NK-92 (cell line): Measurements from ENCODE around the gene S100A1.

Experiments used
- DNase-seq: peaks from one replicate; lab custom pipeline; 2025; ENCODE audit not compliant: unreplicated experiment; lab: John Stamatoyannopoulos, UW

S100A1 gene

DNA sequence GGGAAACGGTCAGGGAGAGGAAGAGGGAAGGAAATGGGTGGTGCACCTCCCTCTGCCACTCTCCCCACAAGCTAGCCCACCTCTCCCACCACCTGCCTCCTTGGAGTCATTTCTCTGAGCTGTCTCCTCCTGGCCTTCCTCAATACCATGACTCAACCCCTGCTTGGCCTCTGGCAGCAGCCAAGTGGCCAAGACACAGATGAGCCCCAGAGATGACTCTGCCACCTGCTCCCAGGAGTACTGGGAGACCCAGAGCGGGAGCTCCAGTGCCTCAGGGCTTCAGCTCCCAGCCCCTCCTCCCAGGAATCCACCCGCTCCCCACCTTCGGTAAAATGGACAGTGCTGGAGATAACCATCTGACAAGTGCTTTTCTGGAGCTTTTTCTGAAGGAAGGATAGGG, 17.9 kb upstream of the S100A1 start:
- DNase-seq: no peak

DNA sequence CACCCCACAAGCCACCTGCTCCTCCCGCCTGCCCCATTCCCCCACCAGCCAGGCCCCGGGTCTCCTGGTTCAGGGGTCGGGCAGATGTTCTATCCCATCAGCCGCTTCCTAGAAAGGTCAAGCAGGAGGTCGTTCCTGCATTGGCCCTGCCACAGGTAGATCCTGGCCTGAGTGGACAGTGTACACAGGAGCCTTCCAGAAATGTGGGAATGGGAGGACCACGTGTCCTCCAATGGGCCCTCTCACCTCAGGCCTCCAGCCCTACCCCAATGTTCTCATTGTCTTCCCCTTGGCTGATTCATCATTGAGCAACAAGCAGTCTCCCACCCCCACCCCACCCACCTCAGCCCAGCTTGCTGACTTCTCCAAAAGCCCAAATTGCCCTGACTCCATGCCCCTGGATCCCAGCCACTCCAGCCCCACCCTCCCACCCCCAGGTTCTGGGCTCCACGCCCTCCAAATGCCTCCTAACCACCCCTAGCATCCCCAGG, 17.4 kb upstream of the S100A1 start:
- no peak for DNase-seq

GRCh38 chr1:153611356-153611755, 16.9 kb upstream of the S100A1 start:
- DNase-seq: no peak

GRCh38 chr1:153612111-153612754, 16.0 kb upstream of the S100A1 start:
- DNase-seq: no peak

- no peak for DNase-seq
Observed at GRCh38 chr1:153612755-153613331, 15.4 kb upstream of the S100A1 start, which contains the start of gene S100A16. Gene S100A16, minus strand, starts transcription at chr1:153613137. Its CDS starts 4,986 bp downstream, at chr1:153608151.

- DNase-seq: no peak
Observed at GRCh38 chr1:153613406-153613805, 14.8 kb upstream of the S100A1 start.

GRCh38 chr1:153614189-153614900, 13.9 kb upstream of the S100A1 start:
- DNase-seq: no peak

DNA sequence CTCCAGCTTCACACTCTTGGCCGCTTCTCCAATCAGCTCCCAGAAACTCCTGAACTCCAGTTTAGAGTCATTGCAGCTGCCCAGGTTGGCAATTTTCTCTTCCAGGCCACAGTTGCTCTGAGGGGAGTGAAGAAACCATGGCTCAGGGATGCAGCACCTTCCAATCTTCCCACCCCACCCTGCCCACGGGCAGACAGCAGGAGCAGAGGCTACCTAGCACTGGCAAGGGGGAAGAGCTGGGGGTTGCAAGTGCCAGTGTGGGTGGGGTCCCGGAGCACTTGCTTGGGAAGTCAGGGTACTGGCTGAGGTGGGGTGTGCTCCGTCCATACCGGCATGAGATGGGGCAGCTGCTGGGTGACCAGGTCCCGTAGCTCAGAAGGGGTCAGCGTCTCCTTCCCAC, 13.3 kb upstream of the S100A1 start:
- DNase-seq: no peak

- DNase-seq: no peak
Observed at GRCh38 chr1:153615406-153615805, 12.8 kb upstream of the S100A1 start.

GRCh38 chr1:153616144-153616916, 11.9 kb upstream of the S100A1 start, which contains the start of gene S100A14:
Gene S100A14, minus strand, starts transcription at chr1:153616325. Its CDS starts 467 bp downstream, at chr1:153615858.
- no peak for DNase-seq

DNA sequence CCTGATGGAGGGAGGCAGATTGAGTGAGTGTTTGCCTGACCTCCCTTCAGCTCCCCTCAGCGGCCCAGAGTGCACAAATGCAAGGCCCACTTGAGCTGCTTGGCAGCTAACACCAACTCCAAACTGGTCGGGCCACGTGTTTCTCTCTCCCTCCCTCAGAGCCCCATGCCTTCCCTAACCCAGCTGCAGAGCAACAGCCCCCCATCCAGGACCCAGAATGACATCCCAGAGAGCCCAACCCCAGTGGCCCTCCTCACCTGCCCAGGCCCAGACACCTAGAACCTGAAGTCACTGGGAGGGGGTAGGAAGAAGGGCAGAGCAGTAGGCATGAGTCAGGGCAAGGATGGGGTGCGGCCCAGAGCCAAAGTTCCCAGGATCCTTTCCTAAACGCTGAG, 11.3 kb upstream of the S100A1 start:
- no peak for DNase-seq

DNA sequence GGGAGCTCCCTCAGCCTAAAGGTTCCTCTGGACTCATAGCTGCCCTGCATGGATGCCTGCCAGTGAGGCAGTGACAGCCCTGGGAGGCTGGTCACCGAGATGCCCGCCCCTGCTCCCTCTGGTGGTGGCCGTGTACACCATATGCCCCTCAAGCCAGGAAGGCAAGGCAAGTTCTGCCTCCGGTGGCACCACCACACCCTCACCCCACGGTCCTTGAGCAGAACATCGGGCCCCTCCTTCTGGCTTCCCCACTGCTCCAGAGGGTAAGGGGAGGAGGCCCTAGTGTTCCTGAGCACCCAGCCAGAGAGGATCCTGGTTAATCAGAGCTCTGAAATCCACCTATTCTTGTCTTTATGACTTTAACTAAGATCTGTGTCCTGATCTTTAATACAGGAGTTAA, 10.6 kb upstream of the S100A1 start:
- DNase-seq: no peak

- no peak for DNase-seq
Observed at GRCh38 chr1:153619171-153619570, 9.1 kb upstream of the S100A1 start.

GRCh38 chr1:153623101-153623500, 5.1 kb upstream of the S100A1 start:
- DNase-seq: no peak

DNA sequence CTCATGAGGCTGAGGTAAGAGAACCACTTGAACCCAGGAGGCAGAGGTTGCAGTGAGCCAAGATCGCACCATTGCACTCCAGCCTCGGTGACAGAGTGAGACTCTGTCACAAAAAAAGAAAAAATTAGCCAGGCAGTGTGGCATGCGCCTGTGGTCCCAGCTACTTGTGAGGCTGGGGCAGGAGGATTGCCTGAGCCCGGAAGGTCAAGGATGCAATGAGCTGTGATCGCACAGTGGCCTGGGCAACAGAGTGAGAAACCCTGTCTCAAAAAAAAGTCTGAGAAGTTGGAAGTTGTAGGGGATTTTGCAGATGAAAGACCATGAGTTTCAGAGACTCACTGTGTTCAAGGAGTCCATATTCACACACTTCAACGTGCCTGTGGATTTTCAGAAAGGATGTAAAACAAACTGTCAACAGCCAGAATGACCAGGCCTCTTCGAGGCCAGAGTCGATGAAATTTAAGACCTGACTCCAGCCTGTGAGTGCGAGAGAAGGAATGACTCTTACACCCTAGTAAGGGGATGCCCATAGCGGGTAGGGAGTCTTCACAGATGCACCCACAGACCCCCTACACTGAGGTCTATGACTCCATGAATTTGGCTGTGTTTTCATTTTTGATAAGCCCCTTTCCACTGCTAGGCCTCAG, 3.1 kb upstream of the S100A1 start:
- no peak for DNase-seq

DNA sequence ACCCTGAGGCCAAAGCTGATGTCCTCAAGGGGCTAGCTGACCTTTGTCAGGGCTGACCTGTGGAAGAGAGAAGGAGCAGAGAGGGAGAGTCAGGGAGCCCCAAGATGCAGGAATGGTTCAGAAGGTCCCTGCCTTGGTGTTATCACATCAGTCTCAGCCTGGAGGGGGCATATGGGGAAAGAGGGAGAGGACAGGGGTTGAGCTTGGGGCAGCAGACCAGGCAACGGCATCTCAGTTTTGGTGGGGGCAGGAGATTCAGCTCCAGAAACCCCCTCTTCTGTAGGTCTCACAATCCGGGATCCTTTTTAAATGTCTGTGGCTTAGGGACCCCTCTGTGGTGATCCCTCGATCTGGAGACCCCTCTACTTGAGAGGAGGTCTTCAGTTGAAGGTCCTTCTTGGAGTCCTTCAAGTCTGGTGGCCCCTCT, 1.7 kb upstream of the S100A1 start:
- no peak for DNase-seq

GRCh38 chr1:153626904-153627714, 1.1 kb upstream of the S100A1 start, which contains the start of gene S100A13:
Gene S100A13, minus strand, starts transcription at chr1:153627505. Its CDS starts 1,033 bp downstream, at chr1:153626472.
- no peak for DNase-seq

GRCh38 chr1:153628638-153629342, 556 bp downstream of the S100A1 start:
- no peak for DNase-seq

- no peak for DNase-seq
Observed at GRCh38 chr1:153629343-153629665, 1.1 kb downstream of the S100A1 start.
